ENCODE measurements around the gene EPAS1. TPM values are rescaled to one million over a fixed set of nuclear protein-coding genes. Genes with fewer than 3 reads are reported as not detected.

EPAS1 gene
- total RNA-seq, 1 experiment from 2014 or later, result 106 TPM

DNA sequence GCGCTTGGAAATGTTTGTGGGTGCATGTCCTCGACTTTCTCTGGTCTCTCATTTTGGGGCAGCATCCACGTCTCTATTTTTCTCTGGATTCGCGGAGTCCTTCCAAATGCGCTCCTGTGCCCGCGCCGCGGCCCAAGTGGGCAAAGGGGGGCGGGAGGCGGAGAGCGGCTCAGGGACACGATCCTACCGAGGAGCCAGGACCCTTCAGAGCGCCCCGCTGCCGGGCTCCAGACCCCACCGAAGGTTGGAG, 990 bp downstream of the EPAS1 start:
- DNase-seq (ENCODE audit: low read depth, low spot score) (no peak), ATAC-seq (no peak)
- no TSS peak for BruUV-seq (replicated peaks)
- H3K27me3 ChIP-seq (ENCODE audit: control insufficient read depth, insufficient read depth, low read length), result no peaks in the 10 kb centered on the region
- peaks cover 30% of the 10 kb centered on the region for H3K4me1 ChIP-seq (ENCODE audit: control insufficient read depth, insufficient read depth, low read length)
- no peaks in the 10 kb centered on the region for H3K36me3 ChIP-seq (ENCODE audit: control insufficient read depth, insufficient read depth, low read length)
- intact Hi-C loops (cut with micrococcal nuclease; ENCODE audit: unreplicated experiment) (loop anchor here (2.0 kb wide), 2 partner anchors 67 to 287 kb away; no protein-coding TSS in a partner anchor), in situ Hi-C loops (cut with HindIII; ENCODE audit: low pct_unique_long_range_greater_than_20kb, low sequenced_read_pairs) (no loop called here)
- peak overlapping the region; percentile 89 for H3K27ac ChIP-seq (ENCODE audit: low read length)
- POLR2A ChIA-PET, result no interaction called here
- TF ChIP-seq SIN3A (IDR thresholded peaks at IDR 0.05; ENCODE audit: borderline replicate concordance, insufficient read depth, low read depth, low read length) (no peak), TCF7L2 (IDR thresholded peaks at IDR 0.05; ENCODE audit: low read depth, low read length) (peak; percentile 86; the same call in 1 of the 2 replicates), POLR2AphosphoS5 (IDR thresholded peaks at IDR 0.05; ENCODE audit: low read depth, low read length) (no peak)
- TF ChIP-seq, protein P1, sequence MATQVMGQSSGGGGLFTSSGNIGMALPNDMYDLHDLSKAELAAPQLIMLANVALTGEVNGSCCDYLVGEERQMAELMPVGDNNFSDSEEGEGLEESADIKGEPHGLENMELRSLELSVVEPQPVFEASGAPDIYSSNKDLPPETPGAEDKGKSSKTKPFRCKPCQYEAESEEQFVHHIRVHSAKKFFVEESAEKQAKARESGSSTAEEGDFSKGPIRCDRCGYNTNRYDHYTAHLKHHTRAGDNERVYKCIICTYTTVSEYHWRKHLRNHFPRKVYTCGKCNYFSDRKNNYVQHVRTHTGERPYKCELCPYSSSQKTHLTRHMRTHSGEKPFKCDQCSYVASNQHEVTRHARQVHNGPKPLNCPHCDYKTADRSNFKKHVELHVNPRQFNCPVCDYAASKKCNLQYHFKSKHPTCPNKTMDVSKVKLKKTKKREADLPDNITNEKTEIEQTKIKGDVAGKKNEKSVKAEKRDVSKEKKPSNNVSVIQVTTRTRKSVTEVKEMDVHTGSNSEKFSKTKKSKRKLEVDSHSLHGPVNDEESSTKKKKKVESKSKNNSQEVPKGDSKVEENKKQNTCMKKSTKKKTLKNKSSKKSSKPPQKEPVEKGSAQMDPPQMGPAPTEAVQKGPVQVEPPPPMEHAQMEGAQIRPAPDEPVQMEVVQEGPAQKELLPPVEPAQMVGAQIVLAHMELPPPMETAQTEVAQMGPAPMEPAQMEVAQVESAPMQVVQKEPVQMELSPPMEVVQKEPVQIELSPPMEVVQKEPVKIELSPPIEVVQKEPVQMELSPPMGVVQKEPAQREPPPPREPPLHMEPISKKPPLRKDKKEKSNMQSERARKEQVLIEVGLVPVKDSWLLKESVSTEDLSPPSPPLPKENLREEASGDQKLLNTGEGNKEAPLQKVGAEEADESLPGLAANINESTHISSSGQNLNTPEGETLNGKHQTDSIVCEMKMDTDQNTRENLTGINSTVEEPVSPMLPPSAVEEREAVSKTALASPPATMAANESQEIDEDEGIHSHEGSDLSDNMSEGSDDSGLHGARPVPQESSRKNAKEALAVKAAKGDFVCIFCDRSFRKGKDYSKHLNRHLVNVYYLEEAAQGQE (IDR thresholded peaks at IDR 0.05; ENCODE audit: insufficient read depth in 1 of 2, low read depth in 2 of 2, low read length in 1 of 2), result no peak
- TF ChIP-seq, protein P2, sequence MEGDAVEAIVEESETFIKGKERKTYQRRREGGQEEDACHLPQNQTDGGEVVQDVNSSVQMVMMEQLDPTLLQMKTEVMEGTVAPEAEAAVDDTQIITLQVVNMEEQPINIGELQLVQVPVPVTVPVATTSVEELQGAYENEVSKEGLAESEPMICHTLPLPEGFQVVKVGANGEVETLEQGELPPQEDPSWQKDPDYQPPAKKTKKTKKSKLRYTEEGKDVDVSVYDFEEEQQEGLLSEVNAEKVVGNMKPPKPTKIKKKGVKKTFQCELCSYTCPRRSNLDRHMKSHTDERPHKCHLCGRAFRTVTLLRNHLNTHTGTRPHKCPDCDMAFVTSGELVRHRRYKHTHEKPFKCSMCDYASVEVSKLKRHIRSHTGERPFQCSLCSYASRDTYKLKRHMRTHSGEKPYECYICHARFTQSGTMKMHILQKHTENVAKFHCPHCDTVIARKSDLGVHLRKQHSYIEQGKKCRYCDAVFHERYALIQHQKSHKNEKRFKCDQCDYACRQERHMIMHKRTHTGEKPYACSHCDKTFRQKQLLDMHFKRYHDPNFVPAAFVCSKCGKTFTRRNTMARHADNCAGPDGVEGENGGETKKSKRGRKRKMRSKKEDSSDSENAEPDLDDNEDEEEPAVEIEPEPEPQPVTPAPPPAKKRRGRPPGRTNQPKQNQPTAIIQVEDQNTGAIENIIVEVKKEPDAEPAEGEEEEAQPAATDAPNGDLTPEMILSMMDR (IDR thresholded peaks at IDR 0.05), result no peak
- peak overlapping the region; percentile 89 to 92 for H3K4me3 ChIP-seq (ENCODE audit: low read depth in 2 of 2, low read length in 2 of 2)
- CTCF ChIA-PET, result no interaction called here
- H3K9me3 ChIP-seq (ENCODE audit: control insufficient read depth, insufficient read depth, low read depth, low read length), result no peaks in the 10 kb centered on the region

DNA sequence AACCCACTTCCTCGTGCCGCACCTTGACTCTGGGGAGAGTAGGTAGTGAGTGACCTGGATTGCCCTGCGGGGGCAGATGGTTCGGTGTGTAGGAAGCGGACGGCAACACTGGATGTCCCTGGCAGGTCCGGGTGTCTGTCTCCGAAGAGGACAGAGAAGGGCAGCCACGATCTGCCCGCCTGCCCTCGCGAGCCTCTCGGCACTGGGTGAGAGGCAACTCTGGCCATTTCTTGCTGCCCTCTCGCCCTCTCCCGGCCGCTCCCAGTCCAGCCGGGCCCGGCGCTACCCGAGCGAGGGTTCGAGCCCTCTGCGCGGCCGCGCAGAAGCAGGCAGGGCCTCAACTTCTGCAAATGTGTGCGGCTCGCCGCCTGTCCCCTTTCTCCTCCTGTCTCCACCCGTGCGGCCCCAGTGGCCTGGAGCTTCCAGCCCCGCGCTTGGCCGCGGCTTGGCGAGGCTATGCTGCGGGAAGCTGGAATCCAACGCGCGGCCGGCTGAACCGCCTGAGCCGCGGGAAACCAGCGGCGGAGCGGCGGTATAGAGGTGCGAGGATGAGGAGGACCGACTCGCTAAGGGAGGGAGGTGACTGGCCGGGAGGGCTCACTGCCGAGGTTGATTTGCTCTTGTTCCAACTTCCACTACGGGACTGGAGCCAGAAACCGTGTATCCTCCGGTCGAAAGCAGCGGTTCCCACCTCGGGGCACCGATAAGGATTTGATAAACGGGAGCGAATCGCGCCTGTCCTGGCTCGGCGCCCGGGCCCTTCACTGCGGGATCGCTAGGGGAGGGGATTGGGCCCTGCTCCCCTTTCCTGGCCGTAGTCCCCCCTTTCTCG, 1.5 kb downstream of the EPAS1 start:
- H3K4me1 ChIP-seq (ENCODE audit: control insufficient read depth, insufficient read depth, low read length), result peaks cover 35% of the 10 kb centered on the region
- peak overlapping the region; percentile 89 to 92 for H3K4me3 ChIP-seq (ENCODE audit: low read depth in 2 of 2, low read length in 2 of 2)
- in situ Hi-C loops (cut with HindIII; ENCODE audit: low pct_unique_long_range_greater_than_20kb, low sequenced_read_pairs), result no loop called here

More for the DNA sequence above, 1.5 kb downstream of the EPAS1 start:
- H3K27ac ChIP-seq (ENCODE audit: low read length), result peak overlapping the region; percentile 89
- ChIA-PET CTCF (interaction anchor here (0.6 to 0.7 kb wide), 3 partner anchors 11 to 305 kb away, joined by 8 to 16 read pairs (median 12); no protein-coding TSS in a partner anchor), POLR2A (interaction anchor here (0.6 kb wide), 1 partner anchor 692 kb away, joined by 4 read pairs; no protein-coding TSS in a partner anchor)
- intact Hi-C loops (cut with micrococcal nuclease; ENCODE audit: unreplicated experiment), result loop anchor here (2.0 kb wide), 2 partner anchors 66 to 288 kb away; no protein-coding TSS in a partner anchor
- DNase-seq (ENCODE audit: low read depth, low spot score) (no peak), ATAC-seq (peak; percentile 30)
- no peaks in the 10 kb centered on the region for H3K36me3 ChIP-seq (ENCODE audit: control insufficient read depth, insufficient read depth, low read length)
- TF ChIP-seq, protein P2 (IDR thresholded peaks at IDR 0.05), result peak; percentile 58
- no peak for TF ChIP-seq TCF7L2 (IDR thresholded peaks at IDR 0.05; ENCODE audit: low read depth, low read length)
- H3K27me3 ChIP-seq (ENCODE audit: control insufficient read depth, insufficient read depth, low read length), result no peaks in the 10 kb centered on the region
- BruUV-seq (replicated peaks), result no TSS peak
- H3K9me3 ChIP-seq (ENCODE audit: control insufficient read depth, insufficient read depth, low read depth, low read length), result no peaks in the 10 kb centered on the region

Measured in Panc1 (cell line).